ENCODE measurements around the gene LHCGR.

LHCGR gene

GRCh38 chr2:48787580-48787979 lies 32.1 kb upstream of the LHCGR start:
- TF ChIP-seq CTCF (IDR thresholded peaks at IDR 0.05; ENCODE audit: low read depth, low read length, missing control alignments): no peak
- H3K4me3 ChIP-seq (ENCODE audit: low read depth, low read length): no peak overlapping the region
- in situ Hi-C loops (cut with HindIII; ENCODE audit: low sequenced_read_pairs): no loop called here
- no peak for DNase-seq (ENCODE audit: low read depth)

GRCh38 chr2:48781366-48781765 lies 25.8 kb upstream of the LHCGR start:
- in situ Hi-C loops (cut with HindIII; ENCODE audit: low sequenced_read_pairs): no loop called here
- no peak for DNase-seq (ENCODE audit: low read depth)
- no peak overlapping the region for H3K4me3 ChIP-seq (ENCODE audit: low read depth, low read length)
- TF ChIP-seq CTCF (IDR thresholded peaks at IDR 0.05; ENCODE audit: low read depth, low read length, missing control alignments): no peak

- no peak for DNase-seq (ENCODE audit: low read depth)
- in situ Hi-C loops (cut with HindIII; ENCODE audit: low sequenced_read_pairs): no loop called here
Observed at GRCh38 chr2:48779019-48779716, 23.6 kb upstream of the LHCGR start.

GRCh38 chr2:48774251-48774650 lies 18.7 kb upstream of the LHCGR start:
- DNase-seq (ENCODE audit: low read depth): no peak
- in situ Hi-C loops (cut with HindIII; ENCODE audit: low sequenced_read_pairs): no loop called here
- H3K4me3 ChIP-seq (ENCODE audit: low read depth, low read length): no peak overlapping the region
- no peak for TF ChIP-seq CTCF (IDR thresholded peaks at IDR 0.05; ENCODE audit: low read depth, low read length, missing control alignments)

More at GRCh38 chr2:48779019-48779716, 23.6 kb upstream of the LHCGR start:
- H3K4me3 ChIP-seq (ENCODE audit: low read depth, low read length): no peak overlapping the region
- no peak for TF ChIP-seq CTCF (IDR thresholded peaks at IDR 0.05; ENCODE audit: low read depth, low read length, missing control alignments)

- no peak overlapping the region for H3K4me3 ChIP-seq (ENCODE audit: low read depth, low read length)
- no peak for TF ChIP-seq CTCF (IDR thresholded peaks at IDR 0.05; ENCODE audit: low read depth, low read length, missing control alignments)
- in situ Hi-C loops (cut with HindIII; ENCODE audit: low sequenced_read_pairs): no loop called here
Observed at GRCh38 chr2:48771241-48772014, 15.9 kb upstream of the LHCGR start.

GRCh38 chr2:48770181-48770580 lies 14.7 kb upstream of the LHCGR start:
- no peak overlapping the region for H3K4me3 ChIP-seq (ENCODE audit: low read depth, low read length)
- DNase-seq (ENCODE audit: low read depth): no peak
- no peak for TF ChIP-seq CTCF (IDR thresholded peaks at IDR 0.05; ENCODE audit: low read depth, low read length, missing control alignments)
- in situ Hi-C loops (cut with HindIII; ENCODE audit: low sequenced_read_pairs): no loop called here

More at GRCh38 chr2:48771241-48772014, 15.9 kb upstream of the LHCGR start:
- DNase-seq (ENCODE audit: low read depth): no peak
